DND-41 (cell line): ENCODE measurements around the gene IFT88.

Experiments used
- ATAC-seq: fragments of 200-7000 bp; cut with Tn5 transposase; 3 replicates; pipeline ENCODE4 v1.9.1; 2021; ENCODE audit warnings: low read depth; ENCODE audit not compliant: insufficient read depth
- DNase-seq: peaks from one replicate; pipeline ENCODE4 v3.0.0-alpha.2; 2020
- H2AFZ ChIP-seq: 2 replicates; pipeline ENCODE4 v1.6.0; 2012; ENCODE audit warnings: low read depth, low read length
- H3K27ac ChIP-seq: 2 replicates; pipeline ENCODE4 v1.5.1; 2012; ENCODE audit warnings: low read length, inconsistent platforms
- H3K27me3 ChIP-seq: fragments of 200-600 bp; sonication (generic); 2 replicates; pipeline ENCODE4 v1.6.0; 2012; ENCODE audit warnings: low read length, mild to moderate bottlenecking, inconsistent platforms; ENCODE audit not compliant: insufficient read depth, poor library complexity
- H3K36me3 ChIP-seq: 2 replicates; pipeline ENCODE4 v1.5.1; 2012; ENCODE audit warnings: low read length, inconsistent platforms; ENCODE audit not compliant: insufficient read depth
- H3K4me1 ChIP-seq: 2 replicates; pipeline ENCODE4 v1.5.1; 2012; ENCODE audit warnings: mild to moderate bottlenecking, low read length; ENCODE audit not compliant: insufficient read depth
- H3K4me2 ChIP-seq: 2 replicates; pipeline ENCODE4 v1.6.0; 2012; ENCODE audit warnings: mild to moderate bottlenecking, moderate library complexity, low read length, inconsistent platforms; ENCODE audit not compliant: insufficient read depth
- H3K4me3 ChIP-seq, 2 experiments: fragments of 200-600 bp in 1 of 2; shearing (Covaris generic) in 1 of 2; 2 replicates each; pipeline ENCODE4 v1.5.1; 2012 to 2016; ENCODE audit warnings: inconsistent platforms in 2 of 2, low read length in 2 of 2, mild to moderate bottlenecking in 2 of 2, low read depth in 1 of 2, moderate library complexity in 1 of 2
- H3K79me2 ChIP-seq: 2 replicates; pipeline ENCODE4 v1.6.0; 2012; ENCODE audit warnings: low read length, inconsistent platforms; ENCODE audit not compliant: insufficient read depth
- H3K9ac ChIP-seq: 2 replicates; pipeline ENCODE4 v1.6.0; 2012; ENCODE audit warnings: low read depth, mild to moderate bottlenecking, inconsistent platforms, low read length, moderate library complexity
- H3K9me3 ChIP-seq: 2 replicates; pipeline ENCODE4 v1.5.1; 2012; ENCODE audit warnings: low read length, moderate library complexity, mild to moderate bottlenecking, inconsistent platforms; ENCODE audit not compliant: insufficient read depth, severe bottlenecking
- H4K20me1 ChIP-seq: 2 replicates; pipeline ENCODE4 v1.6.0; 2012; ENCODE audit warnings: low read length; ENCODE audit not compliant: insufficient read depth
- EZH2 ChIP-seq: IDR thresholded peaks from 3 replicates; pipeline ENCODE4 v1.6.1; 2012; ENCODE audit warnings: borderline replicate concordance, low read depth, mild to moderate bottlenecking, moderate library complexity, low read length, inconsistent platforms; ENCODE audit not compliant: severe bottlenecking
- TF ChIP-seq, protein P1 (sequence below): IDR thresholded peaks from 2 replicates; pipeline ENCODE4 v1.5.1; 2012; ENCODE audit warnings: borderline replicate concordance, low read length, moderate library complexity, mild to moderate bottlenecking; ENCODE audit not compliant: poor library complexity, severe bottlenecking; ENCODE audit errors: extremely low read depth

The IFT88 gene

DNA sequence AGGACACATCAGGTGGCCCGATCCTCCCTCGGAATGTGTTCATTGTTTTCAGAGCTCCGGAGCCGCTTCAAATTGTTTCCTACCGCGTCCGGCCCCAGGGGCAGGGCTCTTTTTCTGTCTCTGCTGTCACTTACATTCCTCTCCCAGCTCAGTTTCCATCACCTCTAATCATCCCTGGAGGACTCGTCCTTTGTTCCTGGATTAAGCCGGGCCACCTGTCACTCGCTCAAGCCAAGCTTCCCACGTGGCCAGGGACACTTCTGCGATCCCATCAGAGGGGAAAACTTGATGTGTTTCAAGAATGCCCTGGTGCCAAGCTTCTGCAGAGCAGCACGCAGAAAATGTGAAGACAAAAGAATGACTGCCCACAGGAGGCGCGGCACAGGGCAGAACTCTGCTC is 150.0 kb downstream of the IFT88 start:
- no peaks in the 10 kb centered on the region for H4K20me1 ChIP-seq
- no peaks in the 10 kb centered on the region for H3K9me3 ChIP-seq
- H3K36me3 ChIP-seq, result no peaks in the 10 kb centered on the region
- peaks cover 4% of the 10 kb centered on the region for H3K27me3 ChIP-seq
- H3K79me2 ChIP-seq, result no peaks in the 10 kb centered on the region
- no peak overlapping the region for H3K4me3 ChIP-seq
- no peak overlapping the region for H3K27ac ChIP-seq
- H3K9ac ChIP-seq, result no peak overlapping the region
- TF ChIP-seq, protein P1, sequence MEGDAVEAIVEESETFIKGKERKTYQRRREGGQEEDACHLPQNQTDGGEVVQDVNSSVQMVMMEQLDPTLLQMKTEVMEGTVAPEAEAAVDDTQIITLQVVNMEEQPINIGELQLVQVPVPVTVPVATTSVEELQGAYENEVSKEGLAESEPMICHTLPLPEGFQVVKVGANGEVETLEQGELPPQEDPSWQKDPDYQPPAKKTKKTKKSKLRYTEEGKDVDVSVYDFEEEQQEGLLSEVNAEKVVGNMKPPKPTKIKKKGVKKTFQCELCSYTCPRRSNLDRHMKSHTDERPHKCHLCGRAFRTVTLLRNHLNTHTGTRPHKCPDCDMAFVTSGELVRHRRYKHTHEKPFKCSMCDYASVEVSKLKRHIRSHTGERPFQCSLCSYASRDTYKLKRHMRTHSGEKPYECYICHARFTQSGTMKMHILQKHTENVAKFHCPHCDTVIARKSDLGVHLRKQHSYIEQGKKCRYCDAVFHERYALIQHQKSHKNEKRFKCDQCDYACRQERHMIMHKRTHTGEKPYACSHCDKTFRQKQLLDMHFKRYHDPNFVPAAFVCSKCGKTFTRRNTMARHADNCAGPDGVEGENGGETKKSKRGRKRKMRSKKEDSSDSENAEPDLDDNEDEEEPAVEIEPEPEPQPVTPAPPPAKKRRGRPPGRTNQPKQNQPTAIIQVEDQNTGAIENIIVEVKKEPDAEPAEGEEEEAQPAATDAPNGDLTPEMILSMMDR, result no peak
- no peak for TF ChIP-seq EZH2
- no peak overlapping the region for H2AFZ ChIP-seq
- no peak for ATAC-seq
- no peak overlapping the region for H3K4me2 ChIP-seq
- DNase-seq, result no peak
- peaks cover 10% of the 10 kb centered on the region; the same call in 1 of the 2 replicates for H3K4me1 ChIP-seq

DNA sequence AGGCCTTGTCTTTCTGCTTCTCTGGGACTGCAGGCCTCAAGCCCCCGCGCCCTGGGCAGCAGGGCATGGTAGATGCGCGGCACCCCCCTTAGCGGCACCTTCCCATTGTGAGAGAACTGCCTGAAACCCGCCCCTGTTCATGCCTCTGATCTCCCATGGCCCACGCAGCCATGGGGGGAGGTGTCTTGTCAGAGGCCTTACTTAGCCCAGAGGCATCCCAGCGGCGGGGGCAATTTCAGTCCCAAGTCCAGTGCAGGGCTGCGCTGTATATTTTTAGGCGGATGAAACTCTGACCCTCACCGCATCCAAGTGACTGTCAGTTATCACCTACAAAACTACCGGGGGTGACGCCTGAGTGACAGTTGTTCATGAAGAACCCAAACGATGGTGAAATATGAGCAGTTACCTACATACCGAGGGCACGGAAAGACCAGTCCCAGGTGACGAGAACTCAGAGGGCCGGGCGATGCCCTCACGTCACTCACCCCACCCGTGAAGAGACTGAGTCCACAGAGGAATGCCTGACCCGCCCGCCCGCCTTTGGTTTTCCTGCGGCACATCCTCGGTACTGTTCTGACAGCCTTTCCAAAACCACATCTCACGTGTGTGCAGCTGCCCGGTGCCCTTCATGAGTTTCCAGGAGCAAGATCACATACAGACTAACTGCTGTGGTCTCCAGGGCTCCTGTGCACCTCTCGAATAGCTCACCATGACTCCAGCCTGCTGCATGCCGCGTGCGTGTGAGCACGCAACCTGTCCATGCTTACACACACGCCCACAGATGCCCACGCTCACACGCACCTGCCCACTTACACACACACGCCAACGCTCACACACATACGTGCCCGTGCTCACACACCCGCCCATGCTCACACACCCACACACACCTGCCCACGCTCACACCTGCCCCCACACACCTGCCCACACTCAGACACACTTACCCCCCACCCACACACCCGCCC is 150.9 kb downstream of the IFT88 start:
- Histone ChIP-seq H3K27ac (no peak overlapping the region), H3K9ac (no peak overlapping the region)

DNA sequence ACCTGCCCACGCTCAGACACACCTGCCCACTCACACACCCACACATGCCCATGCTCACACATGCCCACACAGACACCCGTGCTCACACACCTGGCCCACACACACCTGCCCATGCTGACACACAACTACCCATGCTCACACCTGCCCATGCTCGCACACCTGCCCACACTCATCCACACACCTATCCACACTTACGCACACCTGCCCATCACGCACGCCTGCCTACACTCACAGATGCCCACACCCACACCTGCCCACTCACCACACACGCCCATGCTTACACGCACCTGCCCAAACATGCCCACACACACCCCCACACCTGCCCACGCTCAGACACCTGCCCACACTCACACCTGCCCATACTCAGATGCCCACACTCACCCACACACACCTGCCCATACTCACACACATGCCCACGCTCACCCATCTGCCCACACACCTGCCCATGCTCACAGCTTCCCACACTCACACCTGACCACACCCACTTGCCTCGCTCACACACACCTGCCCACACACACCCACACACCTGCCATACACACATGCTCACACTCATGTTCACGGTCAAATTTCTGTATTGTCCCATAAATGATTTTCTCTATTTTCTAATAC is 152.1 kb downstream of the IFT88 start:
- TF ChIP-seq, protein P1, result no peak
- no peak for TF ChIP-seq EZH2
- Histone ChIP-seq H2AFZ (no peak overlapping the region), H3K27ac (no peak overlapping the region), H3K4me2 (no peak overlapping the region), H3K9me3 (no peaks in the 10 kb centered on the region), H3K79me2 (no peaks in the 10 kb centered on the region), H3K4me1 (no peaks in the 10 kb centered on the region), H3K27me3 (peaks cover 1% of the 10 kb centered on the region), H4K20me1 (no peaks in the 10 kb centered on the region), H3K4me3 (no peak overlapping the region), H3K36me3 (no peaks in the 10 kb centered on the region), H3K9ac (no peak overlapping the region)
- no peak for DNase-seq
- no peak for ATAC-seq

More for the DNA sequence above, 150.9 kb downstream of the IFT88 start:
- H3K27me3 ChIP-seq, result peaks cover 4% of the 10 kb centered on the region
- H3K9me3 ChIP-seq, result no peaks in the 10 kb centered on the region
- H3K4me2 ChIP-seq, result no peak overlapping the region
- no peaks in the 10 kb centered on the region for H4K20me1 ChIP-seq
- no peak overlapping the region for H3K4me3 ChIP-seq
- TF ChIP-seq, protein P1, result no peak
- TF ChIP-seq EZH2, result no peak
- peaks cover 5% of the 10 kb centered on the region; the same call in 1 of the 2 replicates for H3K4me1 ChIP-seq
- DNase-seq (no peak), ATAC-seq (no peak)
- H3K36me3 ChIP-seq, result no peaks in the 10 kb centered on the region
- no peak overlapping the region for H2AFZ ChIP-seq
- no peaks in the 10 kb centered on the region for H3K79me2 ChIP-seq
